Measurements from ENCODE around the gene MRPL38. TPM values are rescaled to one million over a fixed set of nuclear protein-coding genes. Genes with fewer than 3 reads are reported as not detected.
"Not testable (repeated sequence)": the region's sequence is repeated elsewhere in the genome, so short reads cannot be mapped to it uniquely, and the experiment has no call there.

MRPL38 gene
- total RNA-seq, 1 donor from 2014 or later = 85.5 TPM

- H3K4me1 ChIP-seq = no peaks in the 10 kb centered on the region
- peaks cover 30% of the 10 kb centered on the region for H3K36me3 ChIP-seq
- H3K27me3 ChIP-seq = no peaks in the 10 kb centered on the region
- DNase-seq (no peak), ATAC-seq (no peak)
- H3K4me3 ChIP-seq = no peak overlapping the region
- no peak overlapping the region for H3K27ac ChIP-seq
- TF ChIP-seq CTCF (IDR thresholded peaks at IDR 0.05) = no peak
- intact Hi-C loops (cut with DNase I) = no loop called here
- no peaks in the 10 kb centered on the region for H3K9me3 ChIP-seq
Observed at GRCh38 chr17:75889454-75889853, 15.2 kb downstream of the MRPL38 start.

GRCh38 chr17:75888484-75888883, 16.2 kb downstream of the MRPL38 start:
- Histone ChIP-seq H3K4me3 (no peak overlapping the region), H3K36me3 (peaks cover 30% of the 10 kb centered on the region), H3K4me1 (no peaks in the 10 kb centered on the region), H3K9me3 (no peaks in the 10 kb centered on the region), H3K27me3 (no peaks in the 10 kb centered on the region), H3K27ac (no peak overlapping the region)
- TF ChIP-seq CTCF (IDR thresholded peaks at IDR 0.05) = no peak
- intact Hi-C loops (cut with DNase I) = no loop called here
- no peak for ATAC-seq
- no peak for DNase-seq

DNA sequence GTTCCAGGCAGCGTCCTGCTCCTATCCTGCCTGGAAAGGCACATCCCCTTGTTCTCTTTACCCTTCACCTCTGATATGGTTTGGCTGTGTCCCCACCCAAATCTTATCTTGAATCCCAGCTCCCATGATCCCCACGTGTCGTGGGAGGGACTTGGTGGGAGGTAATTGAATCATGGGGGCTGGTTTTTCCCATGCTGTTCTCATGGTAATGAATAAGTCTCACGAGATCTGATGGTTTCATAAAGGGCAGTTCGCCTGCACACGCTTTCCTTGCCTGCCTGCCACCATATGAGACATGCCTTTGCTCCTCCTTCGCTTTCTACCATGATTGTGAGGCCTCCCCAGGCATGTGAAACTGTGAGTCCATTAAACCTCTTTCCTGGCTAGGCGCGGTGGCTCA, 18.8 kb downstream of the MRPL38 start:
- DNase-seq; H3K4me1 ChIP-seq; ATAC-seq; H3K4me3 ChIP-seq; H3K9me3 ChIP-seq; intact Hi-C loops (cut with DNase I); H3K27me3 ChIP-seq; H3K27ac ChIP-seq: not testable (repeated sequence)
- H3K36me3 ChIP-seq = peaks cover 16% of the 10 kb centered on the region

DNA sequence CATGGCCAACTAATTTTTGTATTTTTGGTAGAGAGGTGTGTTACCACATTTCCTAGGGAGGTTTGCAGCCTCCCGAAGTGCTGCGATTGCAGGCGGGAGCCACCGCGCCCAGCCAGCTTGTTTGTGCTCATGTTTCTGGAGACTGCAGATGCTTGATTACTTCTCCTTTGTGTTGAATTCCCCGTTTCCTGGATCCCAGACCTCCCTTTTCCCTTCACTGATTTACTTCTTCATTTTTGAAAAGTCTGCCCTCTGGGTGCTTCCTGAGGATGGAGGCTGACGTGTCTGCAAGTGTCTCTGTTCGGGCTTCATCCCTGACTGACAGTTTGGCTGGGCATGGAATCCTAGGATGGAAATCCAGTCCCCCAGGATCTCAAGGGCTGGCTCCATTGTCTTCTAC, 19.3 kb downstream of the MRPL38 start:
- H3K4me1 ChIP-seq = no peaks in the 10 kb centered on the region
- DNase-seq (no peak), ATAC-seq (no peak)
- no peaks in the 10 kb centered on the region for H3K9me3 ChIP-seq
- H3K4me3 ChIP-seq = no peak overlapping the region
- no peak for TF ChIP-seq CTCF (IDR thresholded peaks at IDR 0.05)
- intact Hi-C loops (cut with DNase I) = no loop called here
- H3K27me3 ChIP-seq = no peaks in the 10 kb centered on the region
- no peak overlapping the region for H3K27ac ChIP-seq
- H3K36me3 ChIP-seq = peaks cover 13% of the 10 kb centered on the region

DNA sequence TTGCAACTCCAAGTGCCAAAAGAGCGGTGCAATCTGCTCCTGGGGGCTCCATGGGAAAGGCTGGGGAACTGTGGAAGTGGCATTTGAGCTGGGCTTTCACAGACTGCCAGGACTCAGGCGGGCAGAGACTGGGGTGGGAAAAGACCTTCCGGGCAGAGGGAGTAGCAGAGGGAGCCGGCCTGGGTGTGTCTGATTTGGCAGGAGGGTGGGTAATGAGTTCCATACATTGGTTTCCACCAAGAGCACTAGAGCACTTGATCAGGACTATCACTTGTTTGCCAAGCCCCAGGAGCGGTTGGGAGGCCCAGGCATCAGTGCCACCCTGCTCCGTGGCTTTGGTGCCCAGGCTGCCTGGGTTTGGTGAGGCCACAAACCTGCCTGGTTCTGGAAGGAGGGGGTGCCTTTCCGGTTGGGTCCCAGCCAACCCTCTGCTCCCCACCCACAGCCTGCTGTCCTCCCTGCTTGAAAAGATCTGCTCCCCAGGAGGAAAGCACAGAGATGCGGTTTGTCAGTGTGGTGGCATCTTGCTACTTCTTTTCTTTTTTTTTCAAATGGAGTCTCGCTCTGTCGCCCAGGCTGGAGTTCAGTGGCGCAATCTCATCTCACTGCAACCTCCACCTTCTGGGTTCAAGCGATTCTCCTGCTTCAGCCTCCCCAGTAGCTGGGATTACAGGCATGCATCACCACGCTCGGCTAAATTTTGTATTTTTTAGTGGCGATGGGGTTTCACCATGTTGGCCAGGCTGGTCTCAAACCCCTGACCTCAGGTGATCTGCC, 22.8 kb downstream of the MRPL38 start:
- Histone ChIP-seq H3K36me3 (no peaks in the 10 kb centered on the region), H3K4me3 (no peak overlapping the region), H3K27me3 (no peaks in the 10 kb centered on the region), H3K4me1 (peaks cover 10% of the 10 kb centered on the region), H3K9me3 (no peaks in the 10 kb centered on the region), H3K27ac (no peak overlapping the region)
- no peak for ATAC-seq
- no peak for DNase-seq
- intact Hi-C loops (cut with DNase I) = no loop called here
- no peak for TF ChIP-seq CTCF (IDR thresholded peaks at IDR 0.05)

DNA sequence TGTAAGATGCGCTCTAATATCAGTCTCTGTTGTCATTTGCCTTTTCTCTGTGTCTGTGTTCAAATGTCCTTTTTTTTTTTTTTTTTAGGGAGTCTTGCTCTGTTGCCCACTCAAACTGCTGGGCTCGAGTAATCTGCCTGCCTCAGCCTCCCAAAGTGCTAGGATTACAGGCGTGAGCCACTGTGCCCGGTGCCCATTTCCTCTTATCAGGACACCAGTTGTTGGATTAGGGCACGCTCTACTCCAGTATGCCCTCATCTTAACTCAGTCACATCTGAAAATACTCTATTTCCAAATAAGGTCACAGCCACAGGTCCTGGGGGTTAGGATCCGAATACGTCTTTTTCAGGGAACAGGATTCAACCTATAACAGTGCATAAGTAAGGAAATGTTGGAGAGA, 24.4 kb downstream of the MRPL38 start:
- DNase-seq (no peak), ATAC-seq (no peak)
- no peak overlapping the region for H3K27ac ChIP-seq
- intact Hi-C loops (cut with DNase I) = no loop called here
- H3K4me1 ChIP-seq = peaks cover 26% of the 10 kb centered on the region
- H3K36me3 ChIP-seq = peaks cover 7% of the 10 kb centered on the region
- H3K27me3 ChIP-seq = no peaks in the 10 kb centered on the region
- no peaks in the 10 kb centered on the region for H3K9me3 ChIP-seq
- no peak overlapping the region for H3K4me3 ChIP-seq
- TF ChIP-seq CTCF (IDR thresholded peaks at IDR 0.05) = no peak
